NCI-H748 (cell line): Measurements from ENCODE around the gene PPIP5K1.
"Not testable (repeated sequence)": the region's sequence is repeated elsewhere in the genome, so short reads cannot be mapped to it uniquely, and the experiment has no call there.

Source experiments
- DNase-seq: peaks from one replicate; lab custom pipeline; 2025; ENCODE audit not compliant: unreplicated experiment; lab: John Stamatoyannopoulos, UW

PPIP5K1 gene

GRCh38 chr15:43589778-43590466 lies at the start of gene PPIP5K1:
Gene PPIP5K1 (minus strand): TSS chr15:43590208. CDS start chr15:43584504, 5,704 bp downstream.
- not testable (repeated sequence) for DNase-seq

GRCh38 chr15:43638464-43639204 lies 48.6 kb upstream of the PPIP5K1 start:
- not testable (repeated sequence) for DNase-seq

- DNase-seq = not testable (repeated sequence)
These were observed 36.9 kb upstream of the PPIP5K1 start for GRCh38 chr15:43626937-43627336.

- DNase-seq = no peak
These were observed 35.1 kb upstream of the PPIP5K1 start for GRCh38 chr15:43625106-43625505.

GRCh38 chr15:43622068-43622799 lies 32.2 kb upstream of the PPIP5K1 start:
- DNase-seq = not testable (repeated sequence)

GRCh38 chr15:43618700-43619099 lies 28.7 kb upstream of the PPIP5K1 start, which contains the start of gene STRC:
Gene STRC (minus strand): TSS chr15:43618800. CDS start chr15:43618722, 78 bp downstream.
- not testable (repeated sequence) for DNase-seq

- not testable (repeated sequence) for DNase-seq
These were observed 27.7 kb upstream of the PPIP5K1 start for GRCh38 chr15:43617750-43618149.

- not testable (repeated sequence) for DNase-seq
These were observed 12.2 kb upstream of the PPIP5K1 start for GRCh38 chr15:43602233-43602632.

GRCh38 chr15:43600200-43600599 lies 10.2 kb upstream of the PPIP5K1 start:
- not testable (repeated sequence) for DNase-seq

GRCh38 chr15:43599131-43599530 lies 9.1 kb upstream of the PPIP5K1 start:
- DNase-seq = not testable (repeated sequence)

- DNase-seq = not testable (repeated sequence)
These were observed 3.6 kb upstream of the PPIP5K1 start, which contains the start of gene CKMT1B for GRCh38 chr15:43593328-43594190. Gene CKMT1B (plus strand): TSS chr15:43594027. CDS start chr15:43594219, 192 bp downstream.

GRCh38 chr15:43592841-43593240 lies 2.8 kb upstream of the PPIP5K1 start:
- not testable (repeated sequence) for DNase-seq

- DNase-seq = not testable (repeated sequence)
These were observed 15.4 kb downstream of the PPIP5K1 start for GRCh38 chr15:43574607-43575006.

GRCh38 chr15:43566615-43567014 lies 23.4 kb downstream of the PPIP5K1 start:
- DNase-seq = not testable (repeated sequence)

GRCh38 chr15:43563793-43564192 lies 26.2 kb downstream of the PPIP5K1 start:
- not testable (repeated sequence) for DNase-seq

- DNase-seq = not testable (repeated sequence)
These were observed 27.3 kb downstream of the PPIP5K1 start for GRCh38 chr15:43562753-43563152.

GRCh38 chr15:43552986-43553385 lies 37.0 kb downstream of the PPIP5K1 start:
- no peak for DNase-seq

- DNase-seq = no peak
These were observed 37.8 kb downstream of the PPIP5K1 start for GRCh38 chr15:43552256-43552655.

GRCh38 chr15:43550527-43551363 lies 39.3 kb downstream of the PPIP5K1 start:
- DNase-seq = no peak
